Right renal cortex interstitium (tissue), 3 donors: ENCODE results near the gene DPYSL3. TPM values are rescaled to one million over a fixed set of nuclear protein-coding genes. Genes with fewer than 3 reads are reported as not detected.

ENCODE experiments used
- DNase-seq, 3 donors: peaks; one replicate each; pipeline ENCODE4 v3.0.0-alpha.2; 2013; ENCODE audit warnings: low read depth in 3 of 3, low spot score in 2 of 3
- polyA plus RNA-seq, 3 donors: library from polyadenylated mRNA; unstranded; fragments of 120-200 nt; gene quantifications; one replicate each; pipeline ENCODE4 v1.2.1, GENCODE V29; 2013; ENCODE audit not compliant: insufficient read length in 3 of 3

The DPYSL3 gene
- polyA plus RNA-seq, 3 donors = 35.1 to 40.3 (median 37.1) TPM

- no peak for DNase-seq
Measured at GRCh38 chr5:147407094-147407681, 102.7 kb downstream of the DPYSL3 start.

DNA sequence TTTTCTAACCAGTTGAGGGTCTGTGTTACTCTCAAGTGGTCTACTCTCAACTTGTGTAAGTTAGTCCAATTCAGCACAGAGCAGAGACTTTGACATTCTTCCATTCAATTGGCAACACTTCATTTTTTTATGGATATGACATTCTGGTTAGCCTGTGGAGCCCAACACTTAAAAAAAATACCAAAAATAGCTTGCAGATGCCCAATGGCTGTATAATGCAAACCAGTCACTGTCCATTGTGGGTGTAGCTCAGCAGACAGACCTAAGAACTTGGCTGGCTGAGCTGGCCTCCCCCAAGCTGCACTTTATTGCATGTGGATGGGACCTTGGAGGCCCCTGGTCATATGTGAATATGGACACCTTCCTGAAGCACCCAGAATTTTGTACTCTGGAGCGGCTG, 103.2 kb downstream of the DPYSL3 start:
- DNase-seq = no peak

- no peak for DNase-seq
Measured at GRCh38 chr5:147404706-147405105, 105.2 kb downstream of the DPYSL3 start.

GRCh38 chr5:147403651-147404640, 105.9 kb downstream of the DPYSL3 start:
- DNase-seq = no peak

DNA sequence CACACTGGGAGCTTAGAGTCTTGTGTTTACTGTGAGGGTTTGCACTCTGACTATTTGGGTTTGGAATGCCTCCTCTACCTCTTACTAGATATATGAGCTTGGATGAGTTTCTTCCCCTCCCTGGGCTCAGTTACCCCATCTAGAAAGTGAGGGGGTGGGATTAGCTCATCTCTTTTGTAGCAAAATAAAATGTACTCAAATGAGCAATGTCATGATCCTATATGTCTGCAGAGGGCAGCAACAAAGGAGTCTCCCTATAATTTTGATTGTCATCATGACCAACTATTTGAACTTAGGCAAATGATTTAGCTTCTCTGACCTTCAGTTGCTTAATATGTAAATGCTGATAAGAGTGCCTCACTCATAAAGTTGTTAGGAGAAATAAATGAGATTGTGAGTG, 109.0 kb downstream of the DPYSL3 start:
- no peak for DNase-seq

GRCh38 chr5:147400126-147400809, 109.6 kb downstream of the DPYSL3 start:
- DNase-seq = no peak

DNA sequence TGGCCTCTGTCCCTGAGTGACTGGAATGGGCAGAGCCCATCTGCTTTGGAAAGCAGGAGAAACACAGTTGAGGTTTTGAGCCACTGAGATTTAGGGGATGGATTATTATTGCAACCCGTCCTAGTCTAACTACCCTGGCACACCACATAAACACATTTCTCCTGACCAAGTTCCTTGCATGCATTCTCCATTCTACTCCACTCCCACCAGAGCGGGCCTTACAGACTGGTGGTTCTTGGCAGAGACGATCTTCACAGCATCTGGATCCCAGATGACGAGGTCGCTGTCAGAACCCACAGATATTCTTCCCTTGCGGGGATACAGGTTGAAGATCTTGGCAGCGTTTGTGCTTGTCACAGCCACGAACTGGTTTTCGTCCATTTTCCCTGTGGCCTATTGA, 111.0 kb downstream of the DPYSL3 start:
- no peak for DNase-seq

GRCh38 chr5:147397616-147398015, 112.3 kb downstream of the DPYSL3 start:
- DNase-seq = no peak

DNA sequence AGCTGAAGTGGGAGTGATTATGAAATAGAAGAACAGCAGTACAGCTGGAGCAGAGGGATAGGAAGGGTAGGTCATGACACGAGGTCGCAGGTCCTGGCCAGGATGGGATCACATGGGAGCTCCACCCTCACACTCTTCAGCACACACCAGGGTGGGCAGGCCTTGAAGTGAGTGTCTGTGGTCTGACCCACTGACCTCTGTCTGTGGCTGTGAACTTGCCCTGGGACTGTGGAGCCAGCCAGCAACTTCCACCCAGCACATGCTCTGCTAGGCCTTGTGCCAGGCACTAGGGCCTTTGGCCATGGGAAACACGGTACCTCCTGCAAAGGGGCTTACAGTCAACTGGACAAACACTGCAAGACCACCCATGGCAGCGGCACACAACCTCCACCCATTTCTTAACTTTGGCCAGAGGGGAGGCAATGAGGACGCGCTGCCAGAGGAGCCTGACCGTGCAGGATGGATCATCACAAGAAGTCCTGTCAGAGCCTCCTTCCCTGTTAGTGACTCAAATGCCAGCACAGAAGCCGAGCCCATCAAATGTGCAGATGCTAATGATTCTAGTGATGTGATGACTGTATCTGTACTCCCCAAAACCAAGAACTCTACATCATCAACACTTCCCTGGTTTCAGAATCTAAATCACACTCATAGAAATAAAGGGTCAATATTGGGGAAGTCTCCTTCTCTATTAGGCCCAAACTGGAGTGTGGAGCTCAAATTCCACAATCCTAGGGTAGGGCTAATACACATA, 113.6 kb downstream of the DPYSL3 start:
- no peak for DNase-seq

GRCh38 chr5:147393874-147394672, 115.8 kb downstream of the DPYSL3 start:
- DNase-seq = no peak

DNA sequence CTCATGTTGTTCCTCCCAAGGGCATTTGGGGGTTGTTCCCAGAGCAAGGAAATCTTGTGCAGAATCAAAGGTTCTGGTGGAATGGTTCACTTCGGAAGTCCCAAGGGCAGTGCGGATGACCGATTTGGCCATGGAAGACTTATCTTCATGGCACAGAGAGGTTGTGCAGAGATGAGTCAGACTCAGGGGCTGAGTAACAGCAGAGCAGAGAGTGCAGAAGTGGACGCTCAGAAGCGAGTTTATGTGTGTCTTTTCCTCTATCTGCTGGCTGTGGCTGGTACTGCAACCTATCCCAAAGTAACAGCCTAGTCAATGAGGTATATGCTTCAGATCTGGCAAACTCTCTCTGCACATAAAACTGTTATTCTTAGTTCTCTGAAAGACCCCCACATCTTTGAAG, 118.1 kb downstream of the DPYSL3 start:
- no peak for DNase-seq

DNA sequence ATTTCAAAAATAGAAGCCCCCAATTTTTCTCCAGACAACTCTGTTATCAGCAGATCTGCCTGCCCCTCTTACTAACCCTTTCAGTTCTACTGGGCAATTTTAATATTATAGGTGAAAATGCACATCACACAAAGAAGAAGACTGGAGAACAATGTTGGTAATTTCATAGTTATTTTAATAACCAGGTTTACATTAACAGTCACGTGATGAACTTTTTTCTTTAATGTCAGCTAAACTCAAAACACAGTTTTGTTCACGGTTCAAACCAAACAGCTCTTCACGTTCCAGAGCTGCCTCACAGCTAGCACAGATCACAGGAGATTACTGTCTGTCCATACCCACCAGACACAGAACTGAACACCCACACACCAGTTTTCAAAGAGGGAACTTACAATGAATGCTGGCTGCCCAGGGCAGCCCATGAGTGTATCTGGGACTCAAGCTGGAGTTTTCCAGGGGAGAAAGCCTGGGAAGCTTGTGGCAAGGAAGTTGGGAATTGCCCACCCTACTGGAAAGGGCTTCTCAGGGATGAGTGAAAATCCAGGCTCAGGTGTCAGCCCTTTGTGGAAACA, 119.1 kb downstream of the DPYSL3 start:
- DNase-seq = no peak

GRCh38 chr5:147388184-147389108, 121.4 kb downstream of the DPYSL3 start:
- no peak for DNase-seq

DNA sequence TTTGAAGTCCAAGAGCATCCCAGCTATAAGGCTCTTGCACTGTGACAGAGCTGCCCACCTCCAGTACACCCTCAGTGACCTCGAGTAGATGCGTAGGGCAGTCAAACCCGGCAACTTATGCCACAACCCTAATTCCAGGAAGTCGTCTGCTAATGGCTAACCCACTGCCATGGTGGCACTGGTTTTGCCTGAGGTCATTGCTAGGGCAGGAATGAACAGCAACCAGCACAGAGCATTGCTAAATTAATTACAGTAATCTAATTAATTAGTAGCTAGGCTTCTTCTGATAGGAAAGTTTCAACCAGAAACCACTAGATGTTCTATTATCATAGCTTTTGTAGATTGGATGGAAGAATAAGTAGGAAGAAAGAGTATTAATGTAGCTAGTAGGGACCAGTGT, 122.8 kb downstream of the DPYSL3 start:
- no peak for DNase-seq

DNA sequence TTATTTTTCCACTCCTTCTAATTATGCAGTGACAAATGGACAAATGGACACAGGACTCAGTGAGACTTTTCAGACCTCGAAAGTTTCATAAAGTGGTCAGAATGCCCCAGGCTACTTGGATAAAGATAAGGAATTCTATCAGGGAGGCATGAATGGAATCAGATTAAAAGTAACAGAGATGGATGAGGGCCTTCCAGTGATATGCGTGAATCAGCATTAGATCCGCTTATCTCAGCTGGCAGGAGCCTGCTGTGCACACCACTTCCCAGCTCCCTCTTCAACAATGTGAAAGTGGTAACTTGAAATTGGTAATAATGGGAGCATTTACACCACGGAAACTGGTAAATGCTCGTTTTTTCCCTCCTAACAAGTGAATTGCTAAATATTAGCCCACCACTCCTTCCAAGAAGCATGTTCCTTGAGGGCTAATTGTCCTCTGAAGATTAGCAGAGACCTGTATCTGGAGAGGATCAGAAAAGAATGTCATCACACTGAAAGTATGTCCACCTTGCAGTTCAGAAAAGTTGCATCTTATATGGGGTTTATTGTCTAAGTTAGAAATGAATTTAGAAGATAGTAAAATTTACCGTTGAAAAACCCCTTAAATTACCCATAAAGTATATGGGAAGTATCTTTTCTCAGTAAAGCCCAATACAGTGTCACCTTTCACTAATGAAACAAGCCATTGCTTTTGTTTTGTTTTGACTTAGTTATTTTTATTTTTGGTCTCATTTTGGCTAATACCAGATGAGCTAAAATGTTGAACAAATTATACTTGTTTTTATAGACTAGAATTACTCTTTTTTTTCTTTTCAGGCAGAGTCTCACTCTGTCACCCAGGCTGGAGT, 125.3 kb downstream of the DPYSL3 start:
- no peak for DNase-seq

- no peak for DNase-seq
Measured at GRCh38 chr5:147382776-147383175, 127.1 kb downstream of the DPYSL3 start.

- no peak for DNase-seq
Measured at GRCh38 chr5:147381555-147381954, 128.3 kb downstream of the DPYSL3 start.

DNA sequence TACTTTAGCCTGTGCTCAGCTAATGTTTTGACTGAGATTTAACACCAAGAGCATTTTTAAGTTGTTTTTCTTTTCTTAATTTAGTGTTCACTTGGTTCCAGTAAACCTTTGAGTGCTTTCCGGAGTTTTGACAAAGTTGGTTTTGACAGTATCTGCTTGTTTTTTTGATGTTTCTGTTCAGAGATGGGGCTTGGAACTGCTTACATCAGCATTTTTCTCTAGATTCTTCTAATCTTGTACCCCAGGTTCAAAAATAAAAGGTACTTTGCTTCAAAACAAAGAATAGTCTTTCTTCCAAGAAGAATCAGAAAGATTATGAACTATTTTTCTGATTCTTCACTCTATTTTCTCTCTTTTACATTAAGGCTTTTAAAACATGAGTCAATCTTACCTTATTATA, 132.2 kb downstream of the DPYSL3 start:
- DNase-seq = no peak
